ENCODE data around the gene GLTPD2.
A peak's percentile ranks its signal among the peaks of the same experiment; 100 is the strongest.

Gene GLTPD2

GRCh38 chr17:4771519-4772234 lies 17.1 kb upstream of the GLTPD2 start, which contains the start of gene TM4SF5:
TSS of gene TM4SF5 (plus strand) at chr17:4771886. CDS start at chr17:4771923, 37 bp downstream.
- DNase-seq (ENCODE audit: low spot score): no peak

GRCh38 chr17:4772235-4772613 lies 16.5 kb upstream of the GLTPD2 start:
- no peak for DNase-seq (ENCODE audit: low spot score)

GRCh38 chr17:4777969-4778760 lies 10.6 kb upstream of the GLTPD2 start:
- DNase-seq (ENCODE audit: low spot score): no peak

GRCh38 chr17:4780325-4780955 lies 8.3 kb upstream of the GLTPD2 start:
- no peak for DNase-seq (ENCODE audit: low spot score)

GRCh38 chr17:4782652-4783051 lies 6.1 kb upstream of the GLTPD2 start:
- DNase-seq (ENCODE audit: low spot score): no peak

GRCh38 chr17:4785311-4786105 lies 3.3 kb upstream of the GLTPD2 start:
- DNase-seq (ENCODE audit: low spot score): no peak

- DNase-seq (ENCODE audit: low spot score): no peak
Observed at GRCh38 chr17:4786106-4786511, 2.7 kb upstream of the GLTPD2 start, which contains the start of gene VMO1. TSS of gene VMO1 (minus strand) at chr17:4786364. CDS start at chr17:4786352, 12 bp downstream.

GRCh38 chr17:4786516-4786915 lies 2.2 kb upstream of the GLTPD2 start:
- no peak for DNase-seq (ENCODE audit: low spot score)

- DNase-seq (ENCODE audit: low spot score): no peak
Observed at GRCh38 chr17:4788159-4788806, 481 bp upstream of the GLTPD2 start.

GRCh38 chr17:4789701-4789950 lies 862 bp downstream of the GLTPD2 start:
- DNase-seq (ENCODE audit: low spot score): no peak

- DNase-seq (ENCODE audit: low spot score): peak; percentile 80
Observed at GRCh38 chr17:4789951-4790704, 1.4 kb downstream of the GLTPD2 start.

GRCh38 chr17:4790705-4791088 lies 1.9 kb downstream of the GLTPD2 start:
- no peak for DNase-seq (ENCODE audit: low spot score)

GRCh38 chr17:4795168-4795567 lies 6.4 kb downstream of the GLTPD2 start:
- DNase-seq (ENCODE audit: low spot score): no peak

GRCh38 chr17:4796552-4796920 lies 7.8 kb downstream of the GLTPD2 start:
- DNase-seq (ENCODE audit: low spot score): no peak

GRCh38 chr17:4800462-4801196 lies 11.9 kb downstream of the GLTPD2 start:
- no peak for DNase-seq (ENCODE audit: low spot score)

- DNase-seq (ENCODE audit: low spot score): no peak
Observed at GRCh38 chr17:4802228-4802627, 13.5 kb downstream of the GLTPD2 start, which contains the start of gene C17orf114. TSS of gene C17orf114 (minus strand) at chr17:4802328.

GRCh38 chr17:4806456-4806776 lies 17.7 kb downstream of the GLTPD2 start:
- DNase-seq (ENCODE audit: low spot score): no peak

- DNase-seq (ENCODE audit: low spot score): peak; percentile 86
Observed at GRCh38 chr17:4806777-4807604, 18.2 kb downstream of the GLTPD2 start, which contains the start of gene PLD2. TSS of gene PLD2 (plus strand) at chr17:4807152. CDS start at chr17:4807773, 621 bp downstream.

GRCh38 chr17:4807605-4808377 lies 19.0 kb downstream of the GLTPD2 start:
- DNase-seq (ENCODE audit: low spot score): no peak

Data from CD4-positive, alpha-beta T cell treated with Interleukin-6 at 100 ng/mL for 8 hours (primary cell).